ENCODE results near the gene FLOT2. TPM values are rescaled to one million over a fixed set of nuclear protein-coding genes. Genes with fewer than 3 reads are reported as not detected.
"Not testable (repeated sequence)": the region's sequence is repeated elsewhere in the genome, so short reads cannot be mapped to it uniquely, and the experiment has no call there.

FLOT2 gene
- total RNA-seq, 1 experiment from 2014 or later: 55.6 TPM

- peak; percentile 14 for DNase-seq (ENCODE audit: low spot score)
Observed at GRCh38 chr17:28895794-28896447, 1.6 kb downstream of the FLOT2 start.

- DNase-seq (ENCODE audit: low spot score): not testable (repeated sequence)
Observed at GRCh38 chr17:28893248-28894183, 4.0 kb downstream of the FLOT2 start.

GRCh38 chr17:28892024-28892423, 5.5 kb downstream of the FLOT2 start:
- DNase-seq (ENCODE audit: low spot score): no peak

- no peak for DNase-seq (ENCODE audit: low spot score)
Observed at GRCh38 chr17:28891201-28891600, 6.3 kb downstream of the FLOT2 start.

DNA sequence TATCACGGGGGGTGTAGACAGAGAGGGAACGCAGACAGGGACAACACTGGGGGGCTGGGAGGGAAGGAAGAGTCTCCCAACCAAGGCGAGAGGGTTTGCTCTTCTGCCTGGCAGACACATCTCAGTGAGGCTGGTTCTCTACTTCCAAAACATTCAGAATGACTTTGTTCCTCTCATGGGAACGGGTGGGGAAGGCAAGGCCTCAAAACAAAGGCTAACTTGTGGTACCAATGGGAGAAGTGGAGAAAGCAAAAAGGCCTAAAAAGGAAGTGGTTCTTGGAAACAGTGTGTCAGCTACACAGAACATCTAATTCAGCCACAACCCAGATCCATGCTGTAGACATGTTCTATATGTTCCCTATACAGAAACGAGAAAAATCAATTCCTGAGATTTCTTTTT, 7.5 kb downstream of the FLOT2 start:
- DNase-seq (ENCODE audit: low spot score): no peak

GRCh38 chr17:28888832-28889231, 8.7 kb downstream of the FLOT2 start:
- no peak for DNase-seq (ENCODE audit: low spot score)

DNA sequence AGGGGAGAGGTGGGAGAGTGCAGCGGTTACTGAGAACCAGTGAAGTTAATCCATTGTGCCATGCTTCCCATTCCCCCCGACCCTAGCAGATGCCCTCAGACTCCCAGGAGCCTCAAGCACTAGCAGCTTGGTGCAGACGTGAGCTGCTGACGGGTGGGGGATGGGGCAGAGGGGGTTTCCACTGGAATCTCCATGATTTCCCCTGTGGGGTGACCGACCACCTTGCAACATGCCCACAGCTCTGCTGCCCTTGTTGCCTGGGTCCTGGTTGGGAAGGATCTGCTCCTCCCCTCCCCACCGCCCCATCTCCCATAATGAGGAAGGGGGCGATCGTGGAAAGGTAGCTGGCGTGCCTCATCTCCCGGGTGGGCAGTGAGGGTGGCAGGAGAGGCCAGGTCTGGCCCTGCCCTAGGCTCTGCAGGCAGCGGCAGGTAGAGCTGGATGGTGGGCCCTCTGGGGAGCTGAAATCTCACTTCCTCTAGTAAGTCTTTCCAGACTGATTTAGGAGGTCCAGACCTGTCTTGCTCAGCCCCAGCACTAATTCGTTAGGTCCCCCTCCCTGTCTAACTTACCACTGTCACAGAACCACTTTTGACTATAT, 9.6 kb downstream of the FLOT2 start:
- DNase-seq (ENCODE audit: low spot score): no peak

- no peak for DNase-seq (ENCODE audit: low spot score)
Observed at GRCh38 chr17:28885951-28886350, 11.6 kb downstream of the FLOT2 start.

- DNase-seq (ENCODE audit: low spot score): no peak
Observed at GRCh38 chr17:28885363-28885762, 12.2 kb downstream of the FLOT2 start.

DNA sequence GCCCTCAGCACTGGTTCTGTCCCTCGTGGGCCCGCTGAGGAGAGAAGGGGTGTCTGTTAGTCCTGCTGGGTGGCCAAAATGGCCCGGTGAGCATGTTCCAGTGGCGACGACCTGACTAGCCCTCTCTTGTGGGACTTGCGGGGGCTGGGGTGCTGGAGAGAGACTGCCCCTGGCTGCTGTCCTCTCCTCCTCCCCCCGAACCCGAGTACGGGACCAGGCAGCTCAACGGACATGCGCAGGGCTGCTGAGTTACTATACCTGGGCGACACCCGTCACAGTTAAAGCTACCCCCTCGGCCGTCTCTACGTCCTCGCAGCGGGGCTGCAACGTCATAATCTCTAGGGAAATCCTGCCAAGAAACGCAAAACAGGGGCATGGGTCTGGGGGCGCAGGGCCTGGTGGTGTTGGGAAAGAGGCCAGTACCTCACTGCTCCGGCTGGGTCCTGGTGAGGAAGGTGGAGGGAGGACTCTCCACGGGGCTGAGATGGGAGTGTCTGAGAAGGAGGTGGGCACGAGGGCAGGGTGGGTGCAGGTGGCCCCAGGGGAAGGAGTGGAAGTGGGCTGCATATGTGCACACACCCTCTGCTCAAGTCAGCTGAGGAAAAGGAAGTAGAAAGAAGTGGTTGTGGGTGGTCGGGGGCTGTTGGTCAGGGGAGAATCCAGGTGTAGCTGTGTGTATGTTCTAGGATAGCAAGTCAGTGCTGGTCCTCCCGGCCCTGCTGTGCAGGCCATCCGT, 13.4 kb downstream of the FLOT2 start:
- no peak for DNase-seq (ENCODE audit: low spot score)

DNA sequence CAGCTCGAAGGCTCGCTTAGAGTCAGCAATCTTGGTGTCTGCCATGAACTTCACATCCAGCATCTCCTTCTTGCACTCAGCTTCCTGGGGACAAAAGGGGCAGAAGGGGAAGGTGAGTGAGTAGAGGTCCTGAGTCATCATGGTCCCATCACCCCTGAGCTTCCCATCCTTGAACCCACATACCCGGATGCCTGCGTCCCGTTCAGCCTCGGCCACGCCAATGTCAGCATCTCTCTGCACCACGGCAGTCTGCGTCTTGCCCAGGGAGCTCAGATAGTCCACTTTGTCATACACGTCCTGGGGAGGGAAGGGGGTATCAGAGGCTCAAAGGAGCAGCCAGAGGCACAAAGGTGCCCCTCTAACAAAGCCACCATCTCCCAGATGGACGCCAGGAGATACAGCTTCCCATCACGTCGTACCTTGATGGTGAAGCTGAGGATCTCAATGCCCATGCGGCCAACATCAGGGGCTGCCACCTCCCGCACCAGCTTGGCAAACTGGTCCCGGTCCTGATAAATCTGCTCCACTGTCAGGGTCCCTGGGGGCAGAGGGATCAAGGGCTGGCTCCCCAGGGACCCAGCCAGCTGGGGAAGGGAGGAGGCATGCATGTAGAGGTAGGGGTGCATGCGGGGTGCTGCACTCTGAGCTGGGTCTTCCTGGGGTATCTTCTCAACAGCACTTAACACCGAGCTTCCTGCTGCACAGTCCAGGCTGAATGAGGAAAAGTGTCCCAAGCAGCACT, 15.2 kb downstream of the FLOT2 start:
- DNase-seq (ENCODE audit: low spot score): no peak

DNA sequence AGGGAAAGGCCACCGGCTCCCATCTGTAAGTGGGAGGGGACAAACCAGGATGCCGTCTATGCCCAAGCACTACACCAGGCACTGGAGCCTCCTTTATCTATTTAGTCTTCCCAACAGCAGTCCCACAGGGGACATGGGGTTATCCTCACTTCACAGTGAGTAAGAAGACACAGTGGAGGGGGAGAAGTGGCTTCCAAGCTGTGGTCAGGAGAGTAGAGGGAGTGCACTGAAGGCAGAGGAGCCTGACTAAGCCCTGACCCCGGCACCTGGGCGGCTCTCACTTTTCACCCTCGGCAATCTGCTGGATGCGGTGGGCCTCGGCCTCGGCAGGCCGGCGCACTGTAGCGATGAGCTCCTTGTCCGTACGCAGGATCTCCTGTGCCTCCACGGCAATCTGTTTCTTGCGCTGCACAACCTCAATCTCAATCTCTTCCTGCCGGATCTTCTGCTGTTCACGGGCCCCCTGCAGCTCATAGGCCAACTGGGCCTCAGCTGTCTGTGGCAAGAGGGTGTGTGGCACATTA, 15.9 kb downstream of the FLOT2 start:
- DNase-seq (ENCODE audit: low spot score): no peak

DNA sequence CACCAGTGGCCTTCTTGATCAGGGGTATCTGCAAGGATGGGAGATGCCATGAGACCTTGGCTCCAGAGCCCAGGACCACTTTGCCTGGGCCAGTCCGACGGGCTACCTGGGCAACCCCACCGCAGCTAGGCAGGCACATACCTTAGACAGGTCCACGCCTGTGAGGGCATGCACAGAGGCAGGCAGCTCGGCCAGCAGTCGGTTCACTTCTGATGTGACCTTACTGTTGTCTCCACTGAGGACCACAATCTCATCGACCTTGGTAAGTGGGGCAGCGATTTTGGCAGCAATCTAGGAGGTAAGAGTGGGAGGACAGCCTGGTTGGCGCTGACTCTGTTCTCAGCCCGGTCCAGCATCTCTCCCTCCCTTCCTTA, 17.0 kb downstream of the FLOT2 start:
- no peak for DNase-seq (ENCODE audit: low spot score)

DNA sequence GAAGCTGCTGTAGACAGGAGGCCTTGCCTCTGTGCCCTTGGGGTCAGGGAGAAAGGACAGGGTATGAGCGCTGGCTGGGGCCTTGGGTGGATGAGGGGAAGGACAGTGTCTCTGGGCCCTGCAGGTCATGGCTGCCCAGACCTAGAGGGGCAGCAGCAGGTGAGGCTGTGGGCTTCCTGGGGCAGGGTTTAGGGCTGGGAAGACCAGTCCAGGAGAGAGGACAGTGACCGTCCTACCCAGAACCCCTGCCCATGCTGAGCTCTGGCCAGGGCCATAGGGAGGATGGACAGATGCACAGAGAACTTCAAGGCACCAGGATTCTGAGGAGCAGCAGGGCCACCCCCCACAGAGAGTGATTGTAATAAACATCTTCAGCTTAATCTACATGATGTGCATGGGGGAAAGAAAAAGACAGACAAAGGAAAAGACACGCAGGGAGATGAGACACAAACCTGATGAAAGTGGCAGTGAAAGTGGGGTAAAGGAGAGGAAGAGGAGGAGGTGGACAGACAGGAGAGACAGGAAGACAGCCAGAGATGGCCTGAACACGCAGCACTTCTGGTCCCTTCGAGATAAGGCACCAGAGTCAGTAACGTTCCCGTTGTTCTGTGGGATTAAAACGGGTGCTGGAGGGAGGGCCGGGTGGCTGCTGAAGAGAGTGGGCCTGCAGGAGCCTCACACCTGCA, 17.5 kb downstream of the FLOT2 start:
- no peak for DNase-seq (ENCODE audit: low spot score)

- peak; percentile 76 for DNase-seq (ENCODE audit: low spot score)
Observed at GRCh38 chr17:28878981-28879380, 18.6 kb downstream of the FLOT2 start.

GRCh38 chr17:28878158-28878910, 19.2 kb downstream of the FLOT2 start:
- no peak for DNase-seq (ENCODE audit: low spot score)

GRCh38 chr17:28877150-28877711, 20.3 kb downstream of the FLOT2 start:
- DNase-seq (ENCODE audit: low spot score): not testable (repeated sequence)

GRCh38 chr17:28875848-28876550, 21.5 kb downstream of the FLOT2 start:
- no peak for DNase-seq (ENCODE audit: low spot score)

DNA sequence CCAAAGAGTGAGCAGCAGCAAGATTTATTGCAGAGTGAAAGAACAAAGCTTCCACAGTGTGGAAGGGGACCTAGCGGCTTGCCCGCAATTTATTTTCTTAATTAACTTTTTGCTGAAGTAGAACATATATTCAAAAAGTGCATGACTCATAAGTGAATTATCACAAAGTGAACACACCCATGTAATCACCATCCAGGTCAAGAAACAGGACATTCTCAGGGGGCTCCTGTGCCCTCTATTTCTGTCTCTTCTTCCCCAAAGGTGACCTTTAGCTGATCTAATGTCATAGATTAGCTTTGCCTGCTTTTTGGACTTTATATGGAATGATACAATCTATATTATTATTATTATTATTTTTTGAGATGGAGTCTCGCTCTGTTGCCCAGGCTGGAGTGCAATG, 22.8 kb downstream of the FLOT2 start:
- no peak for DNase-seq (ENCODE audit: low spot score)
